SU-DHL-6 (cell line): ENCODE data around the gene MAPKAPK3.

Source experiments
- H2AFZ ChIP-seq: fragments of 200-600 bp; sonication (generic); 2 replicates; pipeline ENCODE4 v1.6.1; 2014; ENCODE audit warnings: low read depth, mild to moderate bottlenecking, moderate library complexity, mixed read lengths, antibody characterized with exemption, low read length; ENCODE audit not compliant: severe bottlenecking
- H3F3A ChIP-seq: fragments of 200-600 bp; shearing (Covaris generic); 2 replicates; pipeline ENCODE4 v1.6.0; 2016; ENCODE audit warnings: antibody characterized with exemption, mild to moderate bottlenecking; ENCODE audit not compliant: insufficient read depth
- H3K27ac ChIP-seq: fragments of 200-600 bp; sonication (generic); 2 replicates; pipeline ENCODE4 v1.5.1; 2016; ENCODE audit warnings: low read depth, mild to moderate bottlenecking, low read length, moderate library complexity, mixed read lengths
- H3K27me3 ChIP-seq: fragments of 200-600 bp; sonication (generic), shearing (Covaris generic); 2 replicates; pipeline ENCODE4 v1.6.0; 2014; ENCODE audit warnings: mild to moderate bottlenecking, low read length
- H3K36me3 ChIP-seq: fragments of 200-600 bp; sonication (generic); 2 replicates; pipeline ENCODE4 v1.6.1; 2014; ENCODE audit warnings: mild to moderate bottlenecking, low read length, mixed read lengths
- H3K4me2 ChIP-seq: fragments of 300-600, 200-600 bp; shearing (Covaris generic), sonication (generic); 2 replicates; pipeline ENCODE4 v1.6.0; 2014; ENCODE audit warnings: low read length, low read depth, mild to moderate bottlenecking; ENCODE audit not compliant: poor library complexity, severe bottlenecking
- H3K4me3 ChIP-seq: fragments of 200-600 bp; sonication (generic); 2 replicates; pipeline ENCODE4 v1.5.1; 2014; ENCODE audit warnings: antibody characterized with exemption, low read length, mild to moderate bottlenecking, mixed read lengths; ENCODE audit not compliant: insufficient read depth, poor library complexity, severe bottlenecking
- H3K79me2 ChIP-seq: fragments of 200-600 bp; sonication (generic); 2 replicates; pipeline ENCODE4 v1.6.1; 2014; ENCODE audit warnings: mild to moderate bottlenecking, low read length, moderate library complexity; ENCODE audit not compliant: insufficient read depth
- H3K9ac ChIP-seq: fragments of 200-600 bp; sonication (generic); 2 replicates; pipeline ENCODE4 v1.7.0; 2014; ENCODE audit warnings: mild to moderate bottlenecking, low read length
- H3K9me2 ChIP-seq: fragments of 200-600 bp; sonication (generic); replicated peaks from 2 replicates; pipeline ENCODE4 v1.6.1; 2014; ENCODE audit warnings: low read length; ENCODE audit not compliant: insufficient read depth
- H3K9me3 ChIP-seq: fragments of 200-600 bp; sonication (generic); 2 replicates; pipeline ENCODE4 v1.6.1; 2014; ENCODE audit warnings: low read length, mixed read lengths; ENCODE audit not compliant: insufficient read depth
- H4K20me1 ChIP-seq: fragments of 200-600 bp; sonication (generic); 2 replicates; pipeline ENCODE4 v1.6.1; 2014; ENCODE audit warnings: low read depth, mild to moderate bottlenecking, antibody characterized with exemption, low read length, moderate library complexity, mixed read lengths
- EZH2phosphoT487 ChIP-seq: fragments of 200-600 bp; sonication (generic), shearing (Covaris generic); conservative IDR thresholded peaks from 2 replicates; pipeline ENCODE4 v1.6.1; 2018; ENCODE audit warnings: mild to moderate bottlenecking, antibody characterized with exemption, low read length, moderate library complexity, mixed read lengths
- TF ChIP-seq, protein P1 (sequence below): fragments of 200-600 bp; sonication (generic); IDR thresholded peaks from one replicate; pipeline ENCODE4 v1.5.1; 2017; ENCODE audit warnings: antibody characterized with exemption, mild to moderate bottlenecking, low read length, moderate library complexity; ENCODE audit not compliant: insufficient read depth, poor library complexity, severe bottlenecking

Gene MAPKAPK3

DNA sequence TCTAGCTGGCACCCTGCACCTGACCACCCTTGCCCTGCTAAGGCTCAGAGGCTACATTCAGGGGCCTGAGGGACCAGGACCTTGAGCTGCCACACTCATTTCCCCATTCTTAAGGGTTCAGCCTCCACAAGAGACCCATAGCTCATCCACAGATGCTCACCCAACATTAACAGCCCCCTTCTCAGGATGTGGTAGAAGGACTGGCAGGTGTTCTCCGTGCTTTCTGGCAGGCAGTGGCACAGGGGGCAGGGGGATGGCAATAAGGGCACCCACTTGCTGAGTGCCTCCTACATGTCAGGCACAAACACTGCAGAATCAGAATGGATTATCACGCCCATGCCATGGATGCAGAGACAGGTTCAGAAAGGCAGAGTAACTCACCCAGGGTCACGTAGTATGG lies 9.4 kb downstream of the MAPKAPK3 start:
- TF ChIP-seq, protein P1, sequence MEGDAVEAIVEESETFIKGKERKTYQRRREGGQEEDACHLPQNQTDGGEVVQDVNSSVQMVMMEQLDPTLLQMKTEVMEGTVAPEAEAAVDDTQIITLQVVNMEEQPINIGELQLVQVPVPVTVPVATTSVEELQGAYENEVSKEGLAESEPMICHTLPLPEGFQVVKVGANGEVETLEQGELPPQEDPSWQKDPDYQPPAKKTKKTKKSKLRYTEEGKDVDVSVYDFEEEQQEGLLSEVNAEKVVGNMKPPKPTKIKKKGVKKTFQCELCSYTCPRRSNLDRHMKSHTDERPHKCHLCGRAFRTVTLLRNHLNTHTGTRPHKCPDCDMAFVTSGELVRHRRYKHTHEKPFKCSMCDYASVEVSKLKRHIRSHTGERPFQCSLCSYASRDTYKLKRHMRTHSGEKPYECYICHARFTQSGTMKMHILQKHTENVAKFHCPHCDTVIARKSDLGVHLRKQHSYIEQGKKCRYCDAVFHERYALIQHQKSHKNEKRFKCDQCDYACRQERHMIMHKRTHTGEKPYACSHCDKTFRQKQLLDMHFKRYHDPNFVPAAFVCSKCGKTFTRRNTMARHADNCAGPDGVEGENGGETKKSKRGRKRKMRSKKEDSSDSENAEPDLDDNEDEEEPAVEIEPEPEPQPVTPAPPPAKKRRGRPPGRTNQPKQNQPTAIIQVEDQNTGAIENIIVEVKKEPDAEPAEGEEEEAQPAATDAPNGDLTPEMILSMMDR, result no peak
- TF ChIP-seq EZH2phosphoT487, result no peak
- Histone ChIP-seq H3K27me3 (no peaks in the 10 kb centered on the region), H3K4me2 (no peak overlapping the region), H2AFZ (no peak overlapping the region), H3K4me3 (no peak overlapping the region), H3K9me2 (no peaks in the 10 kb centered on the region), H3K9me3 (no peaks in the 10 kb centered on the region), H3K36me3 (no peaks in the 10 kb centered on the region), H3K9ac (no peak overlapping the region), H3F3A (no peaks in the 10 kb centered on the region), H3K27ac (no peak overlapping the region), H3K79me2 (no peaks in the 10 kb centered on the region), H4K20me1 (no peaks in the 10 kb centered on the region)

DNA sequence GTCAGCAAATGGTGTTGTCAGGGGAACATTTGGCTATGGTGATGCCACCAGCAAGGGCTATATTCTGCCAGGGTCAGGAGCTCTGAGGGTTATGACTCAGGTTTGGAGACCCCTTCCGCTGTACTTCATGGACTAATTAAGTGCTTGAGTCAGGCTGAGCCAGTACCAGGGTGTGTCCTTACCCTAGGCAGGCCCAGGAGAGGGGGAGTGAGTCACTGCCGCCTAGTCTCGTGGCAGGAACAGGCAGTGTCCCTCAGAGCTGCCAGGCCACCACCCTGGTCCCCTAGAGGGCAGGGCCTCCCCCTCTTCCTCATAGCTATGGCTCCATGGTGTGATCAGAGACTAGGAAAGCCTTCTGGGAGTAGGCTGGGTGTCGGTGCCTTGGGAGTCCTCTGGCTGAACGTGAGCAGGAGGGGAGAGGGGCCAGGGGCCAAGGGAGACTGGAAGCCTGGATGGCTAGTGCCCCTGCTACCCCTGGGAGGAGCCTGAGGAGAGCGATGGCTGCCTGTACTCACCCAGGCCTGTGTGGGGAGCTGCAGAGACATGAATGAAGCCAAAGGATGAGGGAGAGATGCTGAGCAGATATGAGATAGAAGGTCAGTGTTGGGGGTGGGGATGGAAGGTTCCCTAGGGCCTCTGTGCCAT lies 10.6 kb downstream of the MAPKAPK3 start:
- TF ChIP-seq, protein P1, result no peak
- no peak for TF ChIP-seq EZH2phosphoT487
- Histone ChIP-seq H3K27me3 (no peaks in the 10 kb centered on the region), H2AFZ (no peak overlapping the region), H3K27ac (no peak overlapping the region), H4K20me1 (no peaks in the 10 kb centered on the region), H3K9me2 (no peaks in the 10 kb centered on the region), H3K9ac (no peak overlapping the region), H3K4me3 (no peak overlapping the region), H3F3A (no peaks in the 10 kb centered on the region), H3K9me3 (no peaks in the 10 kb centered on the region), H3K4me2 (no peak overlapping the region), H3K79me2 (no peaks in the 10 kb centered on the region), H3K36me3 (no peaks in the 10 kb centered on the region)

DNA sequence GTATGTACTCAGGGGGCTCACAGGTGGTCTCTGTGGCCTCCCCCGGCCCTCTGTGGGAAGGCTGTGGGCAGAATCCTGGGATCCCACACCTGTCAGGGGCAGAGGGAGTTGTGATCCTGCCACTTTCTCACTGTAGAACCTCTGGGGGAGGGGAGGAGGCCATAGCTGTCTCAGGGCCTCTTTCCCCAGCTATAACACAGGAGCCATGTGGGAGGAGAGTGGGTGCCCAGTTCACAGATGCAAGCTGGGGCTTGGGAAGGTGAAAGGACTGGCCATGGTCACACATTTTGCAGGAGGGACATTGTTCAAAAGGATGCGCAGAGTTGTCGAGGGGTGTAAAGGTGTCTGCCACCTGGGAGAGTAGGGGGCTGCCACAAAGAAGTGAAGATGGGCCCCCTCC lies 11.7 kb downstream of the MAPKAPK3 start:
- no peaks in the 10 kb centered on the region for H3K27me3 ChIP-seq
- no peaks in the 10 kb centered on the region for H3F3A ChIP-seq
- H4K20me1 ChIP-seq, result no peaks in the 10 kb centered on the region
- no peak overlapping the region for H3K4me2 ChIP-seq
- no peak overlapping the region for H3K4me3 ChIP-seq
- no peak overlapping the region for H2AFZ ChIP-seq
- no peak overlapping the region for H3K9ac ChIP-seq
- H3K9me3 ChIP-seq, result no peaks in the 10 kb centered on the region
- no peaks in the 10 kb centered on the region for H3K79me2 ChIP-seq
- H3K36me3 ChIP-seq, result no peaks in the 10 kb centered on the region
- no peak overlapping the region for H3K27ac ChIP-seq
- no peaks in the 10 kb centered on the region for H3K9me2 ChIP-seq
- TF ChIP-seq EZH2phosphoT487, result no peak
- TF ChIP-seq, protein P1, result no peak
